Ishikawa (cell line): ENCODE data around the gene SLC12A1.

Source experiments
- FOXM1 ChIP-seq: IDR thresholded peaks from 2 replicates; pipeline ENCODE4 v1.6.1; 2012; ENCODE audit warnings: low read depth, borderline replicate concordance
- RAD21 ChIP-seq: IDR thresholded peaks from 2 replicates; pipeline ENCODE4 v1.6.1; 2012; ENCODE audit warnings: low read depth
- REST ChIP-seq: IDR thresholded peaks from 2 replicates; pipeline ENCODE4 v1.6.1; 2012; ENCODE audit warnings: low read depth, mild to moderate bottlenecking
- TAF1 ChIP-seq: IDR thresholded peaks from 2 replicates; pipeline ENCODE4 v1.6.1; 2012; ENCODE audit warnings: low read depth, mild to moderate bottlenecking

GRCh38 chr15:48283396-48284145 is 77.5 kb downstream of the SLC12A1 start:
- TF ChIP-seq TAF1 (no peak), RAD21 (no peak), REST (no peak), FOXM1 (no peak)
